ENCODE results near the gene WAC. TPM values are rescaled to one million over a fixed set of nuclear protein-coding genes. Genes with fewer than 3 reads are reported as not detected.
"Not testable (repeated sequence)": the region's sequence is repeated elsewhere in the genome, so short reads cannot be mapped to it uniquely, and the experiment has no call there.

The WAC gene
- total RNA-seq, 4 donors from 2014 or later: 55.1 to 98.0 (median 75.8) TPM

DNA sequence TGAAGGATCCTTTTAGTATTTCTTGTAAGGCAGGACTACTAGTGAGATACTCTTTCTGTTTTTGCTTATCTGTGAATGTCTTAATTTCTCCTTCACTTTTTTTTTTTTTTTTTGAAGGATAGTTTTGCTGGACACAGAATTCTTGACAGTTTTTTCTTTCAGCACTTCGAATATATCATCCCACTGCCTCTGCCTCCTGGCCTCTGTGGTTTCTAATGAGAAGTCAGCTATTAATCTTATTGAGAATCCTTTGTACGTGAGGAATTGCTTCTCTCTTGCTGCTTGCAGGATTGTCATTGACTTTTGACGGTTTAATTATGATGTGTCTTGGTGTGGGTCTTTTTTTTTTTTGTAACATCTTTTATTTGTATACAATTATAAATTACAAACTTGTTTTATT lies 12.6 kb upstream of the WAC start:
- H3K27ac ChIP-seq: no peak overlapping the region
- H3K4me3 ChIP-seq: no peak overlapping the region
- TF ChIP-seq, protein P1, sequence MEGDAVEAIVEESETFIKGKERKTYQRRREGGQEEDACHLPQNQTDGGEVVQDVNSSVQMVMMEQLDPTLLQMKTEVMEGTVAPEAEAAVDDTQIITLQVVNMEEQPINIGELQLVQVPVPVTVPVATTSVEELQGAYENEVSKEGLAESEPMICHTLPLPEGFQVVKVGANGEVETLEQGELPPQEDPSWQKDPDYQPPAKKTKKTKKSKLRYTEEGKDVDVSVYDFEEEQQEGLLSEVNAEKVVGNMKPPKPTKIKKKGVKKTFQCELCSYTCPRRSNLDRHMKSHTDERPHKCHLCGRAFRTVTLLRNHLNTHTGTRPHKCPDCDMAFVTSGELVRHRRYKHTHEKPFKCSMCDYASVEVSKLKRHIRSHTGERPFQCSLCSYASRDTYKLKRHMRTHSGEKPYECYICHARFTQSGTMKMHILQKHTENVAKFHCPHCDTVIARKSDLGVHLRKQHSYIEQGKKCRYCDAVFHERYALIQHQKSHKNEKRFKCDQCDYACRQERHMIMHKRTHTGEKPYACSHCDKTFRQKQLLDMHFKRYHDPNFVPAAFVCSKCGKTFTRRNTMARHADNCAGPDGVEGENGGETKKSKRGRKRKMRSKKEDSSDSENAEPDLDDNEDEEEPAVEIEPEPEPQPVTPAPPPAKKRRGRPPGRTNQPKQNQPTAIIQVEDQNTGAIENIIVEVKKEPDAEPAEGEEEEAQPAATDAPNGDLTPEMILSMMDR (IDR thresholded peaks at IDR 0.05): no peak
- TF ChIP-seq POLR2A (IDR thresholded peaks at IDR 0.05): no peak
- intact Hi-C loops (cut with DNase I): no loop called here
- H3K9me3 ChIP-seq: peaks cover 0 to 12% (median 9%) of the 10 kb centered on the region in 3 donors
- no peaks in the 10 kb centered on the region for H3K27me3 ChIP-seq
- peaks cover 0 to 18% (median 1%) of the 10 kb centered on the region in 3 donors for H3K36me3 ChIP-seq
- H3K4me1 ChIP-seq: no peaks in the 10 kb centered on the region
- no peak for DNase-seq
- 91 to 93% methylated on average over 3 of the region's 3 CpGs for WGBS, 2 donors

- H3K27ac ChIP-seq; intact Hi-C loops (cut with DNase I); H3K4me1 ChIP-seq; DNase-seq; H3K4me3 ChIP-seq; H3K27me3 ChIP-seq: not testable (repeated sequence)
- peaks cover 0 to 22% (median 6%) of the 10 kb centered on the region in 3 donors for H3K36me3 ChIP-seq
- H3K9me3 ChIP-seq: peaks cover 0 to 12% (median 9%) of the 10 kb centered on the region in 3 donors
- 33 to 35% methylated on average over 4 of the region's 4 CpGs for WGBS, 2 donors
Measured at GRCh38 chr10:28520828-28521227, 12.1 kb upstream of the WAC start.

DNA sequence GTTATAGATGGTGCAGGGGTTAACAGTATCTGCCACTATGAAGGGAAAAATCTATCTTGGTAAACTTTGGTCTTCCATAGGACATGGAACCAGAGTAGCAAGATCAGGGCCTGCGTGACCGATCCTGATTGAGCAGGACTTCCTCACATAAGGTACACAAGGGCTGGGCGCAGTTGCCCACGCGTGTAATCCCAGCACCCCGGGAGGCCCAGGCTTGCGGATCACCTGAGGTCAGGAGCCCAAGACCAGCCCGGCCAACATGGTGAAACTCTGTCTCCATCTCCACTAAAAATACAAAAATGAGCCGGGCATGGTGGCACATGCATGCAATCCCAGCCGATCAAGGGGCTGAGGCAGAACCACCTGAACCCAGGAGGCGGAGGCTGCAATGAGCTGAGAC lies 11.0 kb upstream of the WAC start:
- H3K36me3 ChIP-seq: peaks cover 0 to 25% (median 7%) of the 10 kb centered on the region in 3 donors
- H3K4me3 ChIP-seq; H3K27ac ChIP-seq; H3K4me1 ChIP-seq; intact Hi-C loops (cut with DNase I); H3K27me3 ChIP-seq; DNase-seq: not testable (repeated sequence)
- WGBS, 2 donors: 93 to 100% methylated on average over 6 to 8 of the region's 11 CpGs
- H3K9me3 ChIP-seq: peaks cover 0 to 12% (median 9%) of the 10 kb centered on the region in 3 donors

DNA sequence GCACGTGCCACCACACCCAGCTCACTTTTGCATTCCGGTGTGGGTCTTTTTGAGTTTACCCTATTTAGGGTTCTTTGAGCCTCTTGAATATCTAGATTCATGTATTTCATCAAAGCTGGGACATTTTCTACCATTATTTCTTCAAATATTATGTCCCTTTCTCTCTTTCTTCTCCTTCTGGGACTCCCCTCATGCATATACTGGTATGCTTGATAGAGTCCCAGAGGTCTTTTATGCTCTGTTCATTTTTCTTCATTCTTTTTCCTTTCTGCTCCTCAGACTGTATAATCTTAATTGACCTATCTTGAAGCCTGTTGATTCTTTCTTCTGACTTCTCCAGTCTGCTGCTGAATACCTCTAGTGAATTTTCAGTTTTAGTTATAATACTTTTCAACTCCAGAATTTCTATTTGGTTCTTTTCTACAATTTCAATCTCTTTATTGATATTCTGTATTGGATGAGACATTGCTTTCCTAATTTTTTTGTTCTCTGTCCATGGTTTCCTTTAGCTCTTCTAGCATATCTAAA lies 9.1 kb upstream of the WAC start:
- Histone ChIP-seq H3K9me3 (peaks cover 0 to 12% (median 9%) of the 10 kb centered on the region in 3 donors), H3K27me3 (no peaks in the 10 kb centered on the region), H3K27ac (no peak overlapping the region), H3K36me3 (peaks cover 0 to 25% (median 7%) of the 10 kb centered on the region in 3 donors), H3K4me1 (no peaks in the 10 kb centered on the region), H3K4me3 (no peak overlapping the region)
- DNase-seq: no peak
- 96 to 100% methylated on average over 2 of the region's 2 CpGs for WGBS, 2 donors
- intact Hi-C loops (cut with DNase I): no loop called here
- no peak for TF ChIP-seq POLR2A (IDR thresholded peaks at IDR 0.05)
- TF ChIP-seq, protein P1 (IDR thresholded peaks at IDR 0.05): no peak

- DNase-seq: no peak
- Histone ChIP-seq H3K4me1 (peaks cover 8 to 39% (median 26%) of the 10 kb centered on the region in 3 donors), H3K36me3 (peaks cover 0 to 8% (median 2%) of the 10 kb centered on the region in 3 donors), H3K27ac (no peak overlapping the region), H3K9me3 (no peaks in the 10 kb centered on the region), H3K4me3 (no peak overlapping the region), H3K27me3 (no peaks in the 10 kb centered on the region)
- intact Hi-C loops (cut with DNase I): no loop called here
- TF ChIP-seq, protein P1 (IDR thresholded peaks at IDR 0.05): no peak
- WGBS, 2 donors: 35 to 56% methylated on average over 3 of the region's 3 CpGs
Measured at GRCh38 chr10:28530751-28531150, 2.2 kb upstream of the WAC start.

GRCh38 chr10:28533186-28533564 lies 257 bp downstream of the WAC start:
- WGBS, 2 donors: 0 to 2% methylated on average over 3 to 22 of the region's 52 CpGs
- H3K27me3 ChIP-seq: no peaks in the 10 kb centered on the region
- no peak for DNase-seq
- peak overlapping the region; percentile 97 to 99 (median 98) for H3K27ac ChIP-seq
- H3K4me3 ChIP-seq: peak overlapping the region; percentile 61 to 99 (median 96)
- H3K4me1 ChIP-seq: peaks cover 8 to 60% (median 36%) of the 10 kb centered on the region in 3 donors
- no peaks in the 10 kb centered on the region for H3K9me3 ChIP-seq
- TF ChIP-seq POLR2A (IDR thresholded peaks at IDR 0.05): peak in 1 of 4 donors; percentile 43
- TF ChIP-seq, protein P1 (IDR thresholded peaks at IDR 0.05): no peak
- intact Hi-C loops (cut with DNase I): no loop called here
- peaks cover 4 to 29% (median 9%) of the 10 kb centered on the region in 3 donors for H3K36me3 ChIP-seq

Data from esophagus squamous epithelium (tissue), 5 donors.